ENCODE results near the gene COQ3. TPM values are rescaled to one million over a fixed set of nuclear protein-coding genes. Genes with fewer than 3 reads are reported as not detected.

COQ3 gene
- total and polyA plus RNA-seq, 7 donors, result 3.0 to 13.2 (median 7.9) TPM

DNA sequence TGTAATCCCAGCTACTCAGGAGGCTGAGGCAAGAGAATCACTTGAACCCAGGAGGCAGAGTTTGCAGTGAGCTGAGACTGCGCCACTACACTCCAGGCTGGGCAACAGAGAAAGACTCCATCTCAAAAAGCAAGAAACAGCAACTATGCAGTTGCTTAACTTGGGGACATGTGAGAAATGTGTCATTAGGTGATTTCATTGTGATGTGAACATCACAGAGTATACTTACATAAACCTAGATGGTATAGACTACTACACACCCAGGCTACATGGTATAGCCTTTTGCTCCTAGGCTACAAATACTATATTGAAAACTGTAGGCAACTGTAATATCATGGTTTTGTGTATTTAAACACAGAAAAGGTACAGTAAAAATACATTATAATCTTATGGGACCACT lies 3.3 kb upstream of the COQ3 start:
- Histone ChIP-seq H3K27ac (no peak overlapping the region), H3K9me3 (no peaks in the 10 kb centered on the region), H3K27me3 (no peaks in the 10 kb centered on the region), H3K4me1 (peaks cover 0 to 9% (median 4%) of the 10 kb centered on the region in 4 donors), H3K36me3 (peaks cover 8 to 53% (median 24%) of the 10 kb centered on the region in 4 donors), H3K4me3 (no peak overlapping the region)
- WGBS, 2 donors, result 54 to 58% methylated on average over 1 of the region's 1 CpG
- TF ChIP-seq POLR2A (IDR thresholded peaks at IDR 0.05), result no peak
- no peak for TF ChIP-seq EP300 (IDR thresholded peaks at IDR 0.05)
- TF ChIP-seq, protein P1, sequence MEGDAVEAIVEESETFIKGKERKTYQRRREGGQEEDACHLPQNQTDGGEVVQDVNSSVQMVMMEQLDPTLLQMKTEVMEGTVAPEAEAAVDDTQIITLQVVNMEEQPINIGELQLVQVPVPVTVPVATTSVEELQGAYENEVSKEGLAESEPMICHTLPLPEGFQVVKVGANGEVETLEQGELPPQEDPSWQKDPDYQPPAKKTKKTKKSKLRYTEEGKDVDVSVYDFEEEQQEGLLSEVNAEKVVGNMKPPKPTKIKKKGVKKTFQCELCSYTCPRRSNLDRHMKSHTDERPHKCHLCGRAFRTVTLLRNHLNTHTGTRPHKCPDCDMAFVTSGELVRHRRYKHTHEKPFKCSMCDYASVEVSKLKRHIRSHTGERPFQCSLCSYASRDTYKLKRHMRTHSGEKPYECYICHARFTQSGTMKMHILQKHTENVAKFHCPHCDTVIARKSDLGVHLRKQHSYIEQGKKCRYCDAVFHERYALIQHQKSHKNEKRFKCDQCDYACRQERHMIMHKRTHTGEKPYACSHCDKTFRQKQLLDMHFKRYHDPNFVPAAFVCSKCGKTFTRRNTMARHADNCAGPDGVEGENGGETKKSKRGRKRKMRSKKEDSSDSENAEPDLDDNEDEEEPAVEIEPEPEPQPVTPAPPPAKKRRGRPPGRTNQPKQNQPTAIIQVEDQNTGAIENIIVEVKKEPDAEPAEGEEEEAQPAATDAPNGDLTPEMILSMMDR (IDR thresholded peaks at IDR 0.05), result no peak
- TF ChIP-seq POLR2AphosphoS5 (IDR thresholded peaks at IDR 0.05), result no peak
- DNase-seq, result no peak
- intact Hi-C loops (cut with DNase I), result no loop called here

DNA sequence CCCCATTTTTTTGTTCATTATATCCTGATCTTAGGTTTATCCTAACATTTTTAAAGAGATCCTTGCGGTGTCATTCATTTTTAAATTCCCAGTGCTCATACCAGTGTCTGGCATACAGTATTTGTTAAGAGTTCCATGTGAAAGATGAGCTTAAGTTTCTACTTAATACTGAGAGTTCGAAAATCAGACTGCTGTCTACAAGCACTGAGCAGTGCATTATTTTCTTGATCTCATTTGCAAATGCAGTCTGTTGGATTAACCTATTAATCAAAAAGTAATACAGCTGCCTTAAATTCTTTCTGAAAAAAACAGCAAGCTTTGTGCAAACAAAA lies 663 bp downstream of the COQ3 start:
- 27 to 28% methylated on average over 2 of the region's 2 CpGs for WGBS, 2 donors
- H3K27ac ChIP-seq, result peak overlapping the region; percentile 83 to 86 (median 86)
- H3K36me3 ChIP-seq, result peaks cover 0 to 13% (median 0%) of the 10 kb centered on the region in 4 donors
- TF ChIP-seq POLR2A (IDR thresholded peaks at IDR 0.05), result no peak
- TF ChIP-seq, protein P1 (IDR thresholded peaks at IDR 0.05), result no peak
- no peak for TF ChIP-seq POLR2AphosphoS5 (IDR thresholded peaks at IDR 0.05)
- no peak for TF ChIP-seq EP300 (IDR thresholded peaks at IDR 0.05)
- no peaks in the 10 kb centered on the region for H3K9me3 ChIP-seq
- DNase-seq, result no peak
- H3K4me1 ChIP-seq, result peaks cover 0 to 9% (median 4%) of the 10 kb centered on the region in 4 donors
- H3K4me3 ChIP-seq, result peak overlapping the region; percentile 69 to 88 (median 75)
- no peaks in the 10 kb centered on the region for H3K27me3 ChIP-seq
- intact Hi-C loops (cut with DNase I), result loop anchor here (2.0 kb wide), 1 partner anchor 59 kb away; no protein-coding TSS in a partner anchor

DNA sequence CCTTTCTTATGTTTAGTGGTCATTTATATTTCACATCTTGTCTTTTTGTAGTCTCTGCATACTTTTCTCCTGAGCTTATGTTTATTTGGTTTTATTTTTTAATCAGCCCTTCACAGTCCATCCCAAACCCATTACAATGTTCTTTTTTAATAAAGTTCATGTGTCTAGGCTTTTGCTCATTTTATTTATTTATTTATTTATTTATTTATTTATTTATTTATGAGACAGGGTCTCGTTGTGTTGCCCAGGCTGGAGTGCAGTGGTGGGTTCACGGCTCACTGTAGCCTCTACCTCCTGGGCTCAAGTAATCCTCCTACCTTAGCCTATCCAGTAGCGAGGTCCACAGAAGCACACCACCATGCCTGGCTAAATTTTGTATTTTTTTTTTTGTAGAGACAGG lies 3.1 kb downstream of the COQ3 start:
- Histone ChIP-seq H3K36me3 (no peaks in the 10 kb centered on the region), H3K4me3 (no peak overlapping the region), H3K4me1 (peaks cover 0 to 9% (median 4%) of the 10 kb centered on the region in 4 donors), H3K27ac (no peak overlapping the region), H3K27me3 (no peaks in the 10 kb centered on the region), H3K9me3 (no peaks in the 10 kb centered on the region)
- 93 to 97% methylated on average over 3 of the region's 3 CpGs for WGBS, 2 donors
- TF ChIP-seq, protein P1 (IDR thresholded peaks at IDR 0.05), result no peak
- TF ChIP-seq EP300 (IDR thresholded peaks at IDR 0.05) (no peak), POLR2AphosphoS5 (IDR thresholded peaks at IDR 0.05) (no peak), POLR2A (IDR thresholded peaks at IDR 0.05) (no peak)
- intact Hi-C loops (cut with DNase I), result no loop called here
- DNase-seq, result no peak

DNA sequence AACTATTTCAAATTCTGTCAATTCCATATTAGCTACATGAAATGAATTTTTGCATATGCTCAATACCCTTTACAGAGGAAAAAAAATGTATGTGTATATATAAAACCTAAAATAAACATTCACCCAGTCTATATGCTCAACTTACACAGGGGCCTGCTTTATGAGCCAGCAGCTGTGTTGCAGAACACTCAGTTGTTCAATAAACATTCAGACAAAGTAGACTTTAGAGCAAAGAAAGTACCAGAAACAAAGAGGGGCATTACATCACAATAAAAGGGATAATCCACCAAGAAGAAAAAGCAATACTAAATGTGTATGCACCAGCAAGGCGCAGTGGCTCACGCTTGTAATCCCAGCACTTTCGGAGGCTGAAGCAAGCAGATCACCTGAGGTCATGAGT lies 9.5 kb downstream of the COQ3 start:
- Histone ChIP-seq H3K27ac (no peak overlapping the region), H3K9me3 (no peaks in the 10 kb centered on the region), H3K4me1 (no peaks in the 10 kb centered on the region), H3K27me3 (no peaks in the 10 kb centered on the region), H3K36me3 (no peaks in the 10 kb centered on the region), H3K4me3 (no peak overlapping the region)
- TF ChIP-seq POLR2A (IDR thresholded peaks at IDR 0.05), result no peak
- TF ChIP-seq, protein P1 (IDR thresholded peaks at IDR 0.05), result no peak
- no peak for TF ChIP-seq EP300 (IDR thresholded peaks at IDR 0.05)
- no peak for TF ChIP-seq POLR2AphosphoS5 (IDR thresholded peaks at IDR 0.05)
- no peak for DNase-seq
- intact Hi-C loops (cut with DNase I), result no loop called here
- WGBS, 2 donors, result 88% methylated on average over 3 of the region's 3 CpGs

DNA sequence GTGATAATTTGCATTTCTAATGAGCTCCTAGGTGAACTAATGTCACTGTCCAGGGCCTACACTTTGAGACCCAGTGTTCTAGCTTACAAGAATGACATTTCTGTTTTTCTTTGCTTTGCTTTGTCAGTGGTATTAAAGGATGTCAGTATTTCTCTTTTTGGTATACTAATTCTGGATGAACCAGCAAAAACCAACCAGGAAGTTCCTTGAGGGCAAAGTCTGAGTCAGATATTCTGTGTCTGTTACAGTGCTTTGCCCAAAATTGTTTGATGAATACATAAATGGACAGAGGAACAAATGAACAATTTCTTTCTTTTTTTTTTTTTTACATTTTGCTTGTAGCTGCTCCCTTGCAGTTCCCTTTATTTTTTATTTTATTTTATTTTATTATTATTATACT lies 15.4 kb downstream of the COQ3 start:
- Histone ChIP-seq H3K36me3 (peaks cover 0 to 11% (median 0%) of the 10 kb centered on the region in 4 donors), H3K4me3 (no peak overlapping the region), H3K27me3 (no peaks in the 10 kb centered on the region), H3K27ac (no peak overlapping the region), H3K4me1 (no peaks in the 10 kb centered on the region), H3K9me3 (no peaks in the 10 kb centered on the region)
- no peak for DNase-seq
- no peak for TF ChIP-seq POLR2AphosphoS5 (IDR thresholded peaks at IDR 0.05)
- TF ChIP-seq, protein P1 (IDR thresholded peaks at IDR 0.05), result no peak
- no peak for TF ChIP-seq POLR2A (IDR thresholded peaks at IDR 0.05)
- TF ChIP-seq EP300 (IDR thresholded peaks at IDR 0.05), result no peak
- intact Hi-C loops (cut with DNase I), result no loop called here
